ENCODE results near the gene FBXL13.

FBXL13 gene

GRCh38 chr7:102836191-102836919 is 238.2 kb downstream of the FBXL13 start:
- TF ChIP-seq CTCF (IDR thresholded peaks at IDR 0.05; ENCODE audit: low read depth, low read length, missing control alignments), result no peak
- H3K4me3 ChIP-seq (ENCODE audit: low read depth, low read length), result no peak overlapping the region
- H3K27me3 ChIP-seq (replicated peaks), result no peaks in the 10 kb centered on the region
- H3K27ac ChIP-seq, result peak overlapping the region; percentile 68
- no peaks in the 10 kb centered on the region for H3K36me3 ChIP-seq (replicated peaks)
- in situ Hi-C loops (cut with HindIII; ENCODE audit: low pct_ligation_motif_present, low sequenced_read_pairs), result no loop called here
- DNase-seq, result peak; percentile 78

DNA sequence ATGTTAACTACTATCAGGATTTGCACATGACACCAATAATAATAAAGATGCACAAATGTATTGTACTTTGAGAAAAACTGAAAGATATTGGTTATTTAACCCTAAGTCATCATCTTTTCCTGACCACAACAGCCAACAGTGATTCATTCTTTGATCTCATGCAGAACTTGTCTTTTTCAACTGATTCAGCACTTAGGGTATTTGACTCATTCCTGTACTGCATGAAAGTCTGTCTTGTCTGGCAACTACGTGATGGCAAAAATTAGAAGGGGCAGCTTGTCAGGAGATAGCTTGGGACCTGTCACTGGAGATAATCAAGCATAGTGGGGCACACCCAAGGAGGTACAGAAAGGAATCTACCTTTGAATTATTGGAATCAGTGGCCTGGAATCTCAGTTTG is 239.6 kb downstream of the FBXL13 start:
- Histone ChIP-seq H3K36me3 (replicated peaks) (no peaks in the 10 kb centered on the region), H3K27me3 (replicated peaks) (no peaks in the 10 kb centered on the region), H3K27ac (peak overlapping the region; percentile 58), H3K4me3 (ENCODE audit: low read depth, low read length) (no peak overlapping the region)
- peak; percentile 74 for DNase-seq
- no peak for TF ChIP-seq CTCF (IDR thresholded peaks at IDR 0.05; ENCODE audit: low read depth, low read length, missing control alignments)
- in situ Hi-C loops (cut with HindIII; ENCODE audit: low pct_ligation_motif_present, low sequenced_read_pairs), result no loop called here

DNA sequence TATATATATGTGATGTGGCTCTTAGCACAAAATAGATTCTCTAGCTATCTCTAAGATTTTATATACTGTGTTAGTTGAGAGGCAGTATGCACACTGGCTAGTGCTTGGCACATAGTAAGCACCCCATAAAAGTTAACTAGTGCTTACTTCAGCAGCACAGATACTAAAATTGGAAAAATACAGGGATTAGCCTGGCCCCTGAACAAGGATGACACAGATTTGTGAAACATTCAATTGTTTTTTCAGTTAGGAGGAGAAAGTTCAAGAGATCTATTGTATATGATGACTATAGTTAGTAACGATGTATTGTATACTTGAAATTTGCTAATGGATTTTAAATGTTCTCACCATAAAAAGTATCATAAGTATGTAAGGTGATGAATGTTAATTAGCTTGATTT is 240.1 kb downstream of the FBXL13 start:
- Histone ChIP-seq H3K27ac (peak overlapping the region; percentile 9), H3K36me3 (replicated peaks) (no peaks in the 10 kb centered on the region), H3K4me3 (ENCODE audit: low read depth, low read length) (no peak overlapping the region), H3K27me3 (replicated peaks) (no peaks in the 10 kb centered on the region)
- in situ Hi-C loops (cut with HindIII; ENCODE audit: low pct_ligation_motif_present, low sequenced_read_pairs), result no loop called here
- TF ChIP-seq CTCF (IDR thresholded peaks at IDR 0.05; ENCODE audit: low read depth, low read length, missing control alignments), result no peak
- DNase-seq, result no peak

- no peaks in the 10 kb centered on the region for H3K27me3 ChIP-seq (replicated peaks)
- no peak overlapping the region for H3K27ac ChIP-seq
- in situ Hi-C loops (cut with HindIII; ENCODE audit: low pct_ligation_motif_present, low sequenced_read_pairs), result no loop called here
- no peak for TF ChIP-seq CTCF (IDR thresholded peaks at IDR 0.05; ENCODE audit: low read depth, low read length, missing control alignments)
- no peak for DNase-seq
- no peak overlapping the region for H3K4me3 ChIP-seq (ENCODE audit: low read depth, low read length)
- no peaks in the 10 kb centered on the region for H3K36me3 ChIP-seq (replicated peaks)
These were observed 241.3 kb downstream of the FBXL13 start for GRCh38 chr7:102833343-102833742.

GRCh38 chr7:102832674-102833073 is 241.9 kb downstream of the FBXL13 start:
- H3K36me3 ChIP-seq (replicated peaks), result no peaks in the 10 kb centered on the region
- TF ChIP-seq CTCF (IDR thresholded peaks at IDR 0.05; ENCODE audit: low read depth, low read length, missing control alignments), result no peak
- no peaks in the 10 kb centered on the region for H3K27me3 ChIP-seq (replicated peaks)
- DNase-seq, result no peak
- H3K4me3 ChIP-seq (ENCODE audit: low read depth, low read length), result no peak overlapping the region
- in situ Hi-C loops (cut with HindIII; ENCODE audit: low pct_ligation_motif_present, low sequenced_read_pairs), result no loop called here
- no peak overlapping the region for H3K27ac ChIP-seq

- H3K27me3 ChIP-seq (replicated peaks), result no peaks in the 10 kb centered on the region
- no peak for DNase-seq
- H3K27ac ChIP-seq, result no peak overlapping the region
- no peaks in the 10 kb centered on the region for H3K36me3 ChIP-seq (replicated peaks)
- in situ Hi-C loops (cut with HindIII; ENCODE audit: low pct_ligation_motif_present, low sequenced_read_pairs), result no loop called here
- no peak for TF ChIP-seq CTCF (IDR thresholded peaks at IDR 0.05; ENCODE audit: low read depth, low read length, missing control alignments)
- no peak overlapping the region for H3K4me3 ChIP-seq (ENCODE audit: low read depth, low read length)
These were observed 244.4 kb downstream of the FBXL13 start for GRCh38 chr7:102830197-102830596.

All from brain microvascular endothelial cell (primary cell).